T-helper 2 cell treated with Interferon-gamma antibody and Interleukin-4, amounts not matched to agents 5 μg/mL and 100 μg/mL, for 36 hours (primary cell): ENCODE results near the gene CDX2.
"Not testable (repeated sequence)": the region's sequence is repeated elsewhere in the genome, so short reads cannot be mapped to it uniquely, and the experiment has no call there.

ENCODE experiments used
- DNase-seq: peaks from one replicate; pipeline ENCODE4 v3.0.0; 2021; ENCODE audit warnings: low spot score
- H3K27ac Mint-ChIP-seq: one replicate; pipeline ENCODE4 v1.8.0; 2021; ENCODE audit warnings: mild to moderate bottlenecking, mixed read lengths
- H3K27me3 Mint-ChIP-seq: one replicate; pipeline ENCODE4 v1.8.0; 2021; ENCODE audit warnings: low read depth, mixed read lengths
- H3K36me3 Mint-ChIP-seq: one replicate; pipeline ENCODE4 v1.8.0; 2021; ENCODE audit warnings: low read depth, mixed read lengths
- H3K4me1 Mint-ChIP-seq: one replicate; pipeline ENCODE4 v1.8.0; 2021; ENCODE audit warnings: low read depth, mixed read lengths
- H3K4me3 Mint-ChIP-seq: one replicate; pipeline ENCODE4 v1.8.0; 2022; ENCODE audit warnings: mild to moderate bottlenecking, moderate library complexity, mixed read lengths
- H3K9me3 Mint-ChIP-seq: one replicate; pipeline ENCODE4 v1.8.0; 2021; ENCODE audit warnings: mixed read lengths

The CDX2 gene

DNA sequence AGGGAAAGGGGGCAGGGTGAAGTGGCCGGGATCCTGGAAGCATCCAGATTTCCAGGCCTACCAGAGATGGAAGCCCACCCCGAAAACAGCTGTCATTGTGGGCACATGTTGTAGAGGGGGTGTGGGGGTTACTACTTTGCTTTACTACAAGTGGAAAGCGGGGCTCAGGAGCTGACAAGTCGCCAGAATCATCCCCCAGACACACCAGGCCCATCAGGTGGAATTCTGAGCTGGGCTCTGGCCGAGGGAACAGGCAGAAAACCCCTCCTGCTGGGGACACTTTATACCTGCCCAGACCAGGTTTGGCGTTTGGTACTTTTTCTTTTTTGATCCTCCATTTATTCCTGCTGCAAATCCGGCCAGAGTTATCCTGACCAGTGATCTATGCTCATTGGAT lies 3.8 kb downstream of the CDX2 start:
- Mint-ChIP-seq H3K4me3 (no peak overlapping the region), H3K27me3 (peaks cover 79% of the 10 kb centered on the region), H3K36me3 (peaks cover 2% of the 10 kb centered on the region), H3K4me1 (peaks cover 1% of the 10 kb centered on the region), H3K27ac (no peak overlapping the region), H3K9me3 (no peaks in the 10 kb centered on the region)
- DNase-seq, result no peak

- H3K9me3 Mint-ChIP-seq, result no peaks in the 10 kb centered on the region
- peaks cover 79% of the 10 kb centered on the region for H3K27me3 Mint-ChIP-seq
- H3K36me3 Mint-ChIP-seq, result peaks cover 2% of the 10 kb centered on the region
- H3K4me3 Mint-ChIP-seq, result no peak overlapping the region
- peaks cover 5% of the 10 kb centered on the region for H3K4me1 Mint-ChIP-seq
- no peak for DNase-seq
- H3K27ac Mint-ChIP-seq, result no peak overlapping the region
Measured at GRCh38 chr13:27964741-27965323, 4.3 kb downstream of the CDX2 start.

DNA sequence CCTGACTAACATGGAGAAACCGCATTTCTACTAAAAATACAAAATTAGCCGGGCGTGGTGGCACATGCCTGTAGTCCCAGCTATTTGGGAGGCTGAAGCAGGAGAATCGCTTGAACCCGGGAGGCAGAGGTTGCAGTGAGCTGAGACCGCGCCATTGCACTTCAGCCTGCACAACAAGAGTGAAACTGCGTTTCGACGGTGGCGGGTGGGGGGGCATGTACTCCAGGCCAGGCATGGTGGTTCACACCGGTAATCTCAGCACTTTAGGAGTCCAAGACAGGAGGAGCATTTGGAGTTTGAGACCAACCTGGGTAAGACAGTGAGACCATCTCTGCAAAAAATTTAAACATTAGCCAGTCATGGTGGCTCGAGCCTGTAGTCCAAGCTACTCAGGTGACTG lies 4.9 kb downstream of the CDX2 start:
- H3K4me3 Mint-ChIP-seq, H3K4me1 Mint-ChIP-seq, DNase-seq, H3K36me3 Mint-ChIP-seq, H3K9me3 Mint-ChIP-seq, H3K27ac Mint-ChIP-seq: not testable (repeated sequence)
- peaks cover 79% of the 10 kb centered on the region for H3K27me3 Mint-ChIP-seq

- no peak for DNase-seq
- H3K4me3 Mint-ChIP-seq, result no peak overlapping the region
- peaks cover 83% of the 10 kb centered on the region for H3K27me3 Mint-ChIP-seq
- peaks cover 5% of the 10 kb centered on the region for H3K4me1 Mint-ChIP-seq
- H3K36me3 Mint-ChIP-seq, result no peaks in the 10 kb centered on the region
- no peak overlapping the region for H3K27ac Mint-ChIP-seq
- H3K9me3 Mint-ChIP-seq, result no peaks in the 10 kb centered on the region
Measured at GRCh38 chr13:27963491-27963890, 5.6 kb downstream of the CDX2 start.

- no peak for DNase-seq
- no peak overlapping the region for H3K4me3 Mint-ChIP-seq
- H3K36me3 Mint-ChIP-seq, result no peaks in the 10 kb centered on the region
- peaks cover 4% of the 10 kb centered on the region for H3K4me1 Mint-ChIP-seq
- H3K9me3 Mint-ChIP-seq, result no peaks in the 10 kb centered on the region
- peaks cover 87% of the 10 kb centered on the region for H3K27me3 Mint-ChIP-seq
- no peak overlapping the region for H3K27ac Mint-ChIP-seq
Measured at GRCh38 chr13:27962982-27963381, 6.1 kb downstream of the CDX2 start.

GRCh38 chr13:27962128-27962841 lies 6.8 kb downstream of the CDX2 start:
- no peak overlapping the region for H3K27ac Mint-ChIP-seq
- H3K4me1 Mint-ChIP-seq, result peaks cover 3% of the 10 kb centered on the region

DNA sequence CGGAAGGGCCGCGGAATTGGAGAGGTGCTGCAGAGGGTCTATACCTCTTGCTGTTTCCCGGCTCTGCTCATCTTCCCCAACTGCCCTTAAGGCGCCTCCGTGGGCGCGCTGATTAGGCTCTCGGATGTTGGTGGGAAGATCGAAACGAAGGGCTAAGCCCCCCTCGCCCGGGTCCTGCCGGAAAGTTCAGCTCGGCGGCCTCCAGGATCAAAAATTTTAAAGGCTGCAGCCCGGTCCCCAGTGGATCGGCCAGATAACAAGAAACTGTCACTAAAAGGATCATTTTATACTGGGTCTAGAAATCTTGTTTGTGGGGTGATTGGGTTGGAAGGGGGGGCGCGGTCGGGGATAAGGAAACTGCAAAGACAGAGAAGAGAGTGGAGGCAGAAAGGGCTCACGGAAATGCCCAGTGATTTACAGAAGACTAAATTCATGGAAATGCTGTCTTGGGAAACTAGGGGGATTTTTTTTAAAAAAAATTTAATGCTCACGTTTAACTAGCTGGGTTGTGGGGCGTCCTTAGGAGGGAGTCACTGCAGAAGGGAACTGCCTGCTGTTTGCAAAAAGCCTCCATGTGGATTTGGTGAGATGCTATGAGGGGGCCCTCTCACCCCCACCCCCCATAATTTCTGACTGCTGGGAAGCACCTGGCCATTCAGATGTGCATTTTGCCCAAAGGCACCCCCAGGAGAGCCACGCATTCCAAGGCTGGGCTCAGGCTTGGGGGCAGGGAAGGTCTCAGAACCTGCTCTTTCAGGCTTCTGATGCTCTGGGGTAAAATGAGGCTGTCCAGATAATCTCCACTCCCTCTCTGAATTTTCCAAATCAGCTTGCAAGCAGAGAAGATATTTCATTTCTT lies 7.7 kb downstream of the CDX2 start:
- Mint-ChIP-seq H3K4me3 (no peak overlapping the region), H3K36me3 (no peaks in the 10 kb centered on the region), H3K27me3 (peaks cover 86% of the 10 kb centered on the region), H3K9me3 (no peaks in the 10 kb centered on the region), H3K4me1 (peaks cover 3% of the 10 kb centered on the region), H3K27ac (no peak overlapping the region)
- DNase-seq, result no peak

More at GRCh38 chr13:27962128-27962841, 6.8 kb downstream of the CDX2 start:
- Mint-ChIP-seq H3K4me3 (no peak overlapping the region), H3K36me3 (no peaks in the 10 kb centered on the region), H3K27me3 (peaks cover 87% of the 10 kb centered on the region), H3K9me3 (no peaks in the 10 kb centered on the region)
- DNase-seq, result no peak

DNA sequence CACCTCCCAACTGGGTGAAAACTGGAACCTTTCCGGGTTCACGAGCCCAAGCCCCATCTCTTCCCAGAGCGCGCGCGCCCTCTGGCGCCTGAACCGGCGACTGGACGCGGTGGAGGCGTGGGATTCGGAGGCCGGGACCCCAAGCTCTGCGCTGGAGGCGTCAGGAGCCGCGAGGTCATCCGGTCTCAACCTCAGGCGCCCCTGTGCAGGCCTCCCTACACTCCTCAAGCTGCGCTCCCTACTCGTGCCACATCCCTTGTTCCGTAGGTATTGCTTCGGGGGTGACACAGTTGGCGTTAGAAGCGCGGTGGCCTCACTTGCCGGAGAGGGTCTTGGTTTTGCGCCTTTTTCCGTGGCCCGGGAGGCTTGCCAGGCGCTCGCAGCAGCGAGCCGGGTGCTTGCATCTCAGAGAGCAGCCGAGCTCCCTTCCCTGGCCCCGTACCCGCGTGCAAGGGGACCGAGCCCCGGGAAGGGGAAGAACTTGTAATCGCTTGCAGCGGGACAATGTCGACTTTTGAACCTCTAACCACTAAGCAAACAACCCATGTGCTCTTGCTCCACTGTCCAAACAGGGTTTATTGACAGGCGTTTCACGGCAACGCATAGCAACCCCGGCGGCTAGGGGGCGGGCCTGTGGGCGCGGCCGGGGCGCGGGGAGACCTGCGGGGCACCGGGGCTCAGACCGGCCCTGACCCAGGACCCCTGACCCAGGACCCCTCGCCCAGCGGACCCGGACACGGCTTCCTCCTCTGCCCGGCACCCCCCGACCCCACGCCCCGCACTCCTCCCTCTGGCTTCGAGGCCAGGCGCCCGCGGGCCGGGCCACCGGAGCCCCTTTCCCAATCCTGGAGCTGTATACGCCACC lies 8.5 kb downstream of the CDX2 start:
- H3K27ac Mint-ChIP-seq, result no peak overlapping the region
- H3K27me3 Mint-ChIP-seq, result peaks cover 86% of the 10 kb centered on the region
- H3K36me3 Mint-ChIP-seq, result no peaks in the 10 kb centered on the region
- no peaks in the 10 kb centered on the region for H3K9me3 Mint-ChIP-seq
- DNase-seq, result peak; percentile 13
- H3K4me1 Mint-ChIP-seq, result peaks cover 3% of the 10 kb centered on the region
- H3K4me3 Mint-ChIP-seq, result peak overlapping the region; percentile 71

GRCh38 chr13:27959976-27960361 lies 9.1 kb downstream of the CDX2 start:
- no peaks in the 10 kb centered on the region for H3K36me3 Mint-ChIP-seq
- no peak for DNase-seq
- no peak overlapping the region for H3K27ac Mint-ChIP-seq
- peaks cover 3% of the 10 kb centered on the region for H3K4me1 Mint-ChIP-seq
- no peaks in the 10 kb centered on the region for H3K9me3 Mint-ChIP-seq
- peaks cover 86% of the 10 kb centered on the region for H3K27me3 Mint-ChIP-seq
- H3K4me3 Mint-ChIP-seq, result peak overlapping the region; percentile 71

- H3K27ac Mint-ChIP-seq, result no peak overlapping the region
- H3K36me3 Mint-ChIP-seq, result peaks cover 2% of the 10 kb centered on the region
- H3K4me3 Mint-ChIP-seq, result no peak overlapping the region
- no peaks in the 10 kb centered on the region for H3K9me3 Mint-ChIP-seq
- peaks cover 6% of the 10 kb centered on the region for H3K4me1 Mint-ChIP-seq
- no peak for DNase-seq
- H3K27me3 Mint-ChIP-seq, result peaks cover 87% of the 10 kb centered on the region
Measured at GRCh38 chr13:27956576-27957300, 12.4 kb downstream of the CDX2 start.

GRCh38 chr13:27955014-27955591 lies 14.0 kb downstream of the CDX2 start:
- H3K36me3 Mint-ChIP-seq, result peaks cover 2% of the 10 kb centered on the region
- no peak overlapping the region for H3K27ac Mint-ChIP-seq
- peaks cover 5% of the 10 kb centered on the region for H3K4me1 Mint-ChIP-seq
- peaks cover 82% of the 10 kb centered on the region for H3K27me3 Mint-ChIP-seq
- no peaks in the 10 kb centered on the region for H3K9me3 Mint-ChIP-seq
- H3K4me3 Mint-ChIP-seq, result no peak overlapping the region
- no peak for DNase-seq

DNA sequence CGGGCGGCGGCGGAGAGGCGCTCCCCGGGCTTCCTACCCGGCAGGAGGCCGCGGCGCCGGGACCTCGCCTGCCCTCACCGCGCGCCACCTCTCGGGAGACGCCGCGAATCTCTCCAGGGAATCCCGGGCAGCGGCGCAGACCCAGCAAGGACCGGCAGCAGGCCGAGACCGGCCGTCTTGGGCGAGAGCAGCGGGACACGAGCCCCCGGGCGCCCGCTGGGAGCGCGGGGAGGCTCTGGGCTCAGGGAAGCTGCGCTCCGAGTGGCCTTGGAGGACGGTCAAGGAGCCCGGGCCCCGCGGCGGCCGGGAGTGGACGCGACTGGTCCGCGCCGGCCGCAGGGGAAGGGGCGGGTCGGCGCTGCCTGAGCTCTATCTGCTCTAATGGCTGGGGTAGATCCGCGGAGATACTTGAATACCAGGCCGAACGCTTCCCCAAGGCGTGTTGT lies 14.7 kb downstream of the CDX2 start:
- peak overlapping the region; percentile 79 for H3K4me3 Mint-ChIP-seq
- no peak overlapping the region for H3K27ac Mint-ChIP-seq
- H3K27me3 Mint-ChIP-seq, result peaks cover 78% of the 10 kb centered on the region
- H3K4me1 Mint-ChIP-seq, result peaks cover 3% of the 10 kb centered on the region
- peaks cover 2% of the 10 kb centered on the region for H3K36me3 Mint-ChIP-seq
- no peak for DNase-seq
- H3K9me3 Mint-ChIP-seq, result no peaks in the 10 kb centered on the region
